Trophoblast cell (in vitro differentiated cells and primary cell): ENCODE results near the gene TNFRSF9.

Experiments
- DNase-seq, 2 donors: peaks; one replicate each; pipeline ENCODE4 v3.0.0-alpha.2; 2016
- H2AFZ ChIP-seq: 2 replicates; pipeline ENCODE4 v1.6.1; 2013; ENCODE audit warnings: low read length, moderate library complexity, mild to moderate bottlenecking; ENCODE audit not compliant: insufficient read depth, poor library complexity
- H2AK5ac ChIP-seq: 2 replicates; pipeline ENCODE4 v1.6.1; 2013; ENCODE audit warnings: mild to moderate bottlenecking, low read length
- H2BK120ac ChIP-seq: 2 replicates; pipeline ENCODE4 v1.6.1; 2013; ENCODE audit warnings: low read length, mild to moderate bottlenecking, moderate library complexity; ENCODE audit not compliant: insufficient read depth, poor library complexity
- H2BK12ac ChIP-seq: 2 replicates; pipeline ENCODE4 v1.6.1; 2013; ENCODE audit warnings: mild to moderate bottlenecking, low read length, moderate library complexity
- H2BK5ac ChIP-seq: 2 replicates; pipeline ENCODE4 v1.6.1; 2013; ENCODE audit warnings: low read length, low read depth, moderate library complexity, mild to moderate bottlenecking; ENCODE audit not compliant: poor library complexity
- H3K14ac ChIP-seq: 2 replicates; pipeline ENCODE4 v1.6.1; 2013; ENCODE audit warnings: mild to moderate bottlenecking, low read length
- H3K18ac ChIP-seq: 2 replicates; pipeline ENCODE4 v1.6.1; 2013; ENCODE audit warnings: mild to moderate bottlenecking, low read length
- H3K23ac ChIP-seq: 2 replicates; pipeline ENCODE4 v1.6.1; 2013; ENCODE audit warnings: low read length
- H3K27ac ChIP-seq: 2 replicates; pipeline ENCODE4 v1.5.1; 2013; ENCODE audit warnings: low read depth, mild to moderate bottlenecking, inconsistent platforms, low read length, moderate library complexity
- H3K27me3 ChIP-seq: 2 replicates; pipeline ENCODE4 v1.6.1; 2013; ENCODE audit warnings: inconsistent platforms, mild to moderate bottlenecking, low read length, moderate library complexity; ENCODE audit not compliant: insufficient read depth
- H3K36me3 ChIP-seq, 2 experiments: 1 replicate in 1 of 2; 2 replicates in 1 of 2; pipeline ENCODE4 v1.6.1; 2013; ENCODE audit warnings: low read length in 2 of 2, mild to moderate bottlenecking in 2 of 2, moderate library complexity in 1 of 2; ENCODE audit not compliant: insufficient read depth in 2 of 2, control insufficient read depth in 1 of 2
- H3K4ac ChIP-seq: 2 replicates; pipeline ENCODE4 v1.6.1; 2013; ENCODE audit warnings: low read depth, mild to moderate bottlenecking, low read length, moderate library complexity
- H3K4me1 ChIP-seq, 2 experiments: 1 replicate in 1 of 2; 2 replicates in 1 of 2; pipeline ENCODE4 v1.6.1; 2013; ENCODE audit warnings: low read length in 2 of 2, mild to moderate bottlenecking in 2 of 2, moderate library complexity in 1 of 2; ENCODE audit not compliant: insufficient read depth in 2 of 2, control insufficient read depth in 1 of 2
- H3K4me2 ChIP-seq: 2 replicates; pipeline ENCODE4 v1.6.1; 2013; ENCODE audit warnings: inconsistent platforms, mild to moderate bottlenecking, low read length, moderate library complexity
- H3K4me3 ChIP-seq: 2 replicates; pipeline ENCODE4 v1.5.1; 2013; ENCODE audit warnings: mild to moderate bottlenecking, low read depth, low read length, inconsistent platforms
- H3K79me1 ChIP-seq: one replicate; pipeline ENCODE4 v1.6.1; 2013; ENCODE audit warnings: low read length
- H3K79me2 ChIP-seq: 2 replicates; pipeline ENCODE4 v1.6.1; 2013; ENCODE audit warnings: low read length, mild to moderate bottlenecking; ENCODE audit not compliant: control insufficient read depth, insufficient read depth, poor library complexity
- H3K9ac ChIP-seq: 2 replicates; pipeline ENCODE4 v1.6.1; 2013; ENCODE audit warnings: mild to moderate bottlenecking, low read length
- H3K9me3 ChIP-seq: 2 replicates; pipeline ENCODE4 v1.6.1; 2013; ENCODE audit warnings: low read depth, mild to moderate bottlenecking, control low read depth, inconsistent platforms, low read length; ENCODE audit not compliant: insufficient read depth
- H4K12ac ChIP-seq: 2 replicates; pipeline ENCODE4 v1.6.1; 2013; ENCODE audit warnings: low read depth, mild to moderate bottlenecking, low read length, moderate library complexity
- H4K8ac ChIP-seq: 2 replicates; pipeline ENCODE4 v1.6.1; 2013; ENCODE audit warnings: low read depth, mild to moderate bottlenecking, low read length, moderate library complexity
- H4K91ac ChIP-seq: one replicate; pipeline ENCODE4 v1.6.1; 2013; ENCODE audit warnings: low read depth, mild to moderate bottlenecking, low read length, moderate library complexity
- WGBS: extraction: QIAGEN DNeasy Blood & Tissue Kit; methylation state at CpG from one replicate; pipeline ENCODE4 v1.1.7; 2013; ENCODE audit warnings: missing lambda C conversion rate; ENCODE audit not compliant: insufficient read length, insufficient coverage; ENCODE audit errors: extremely low coverage; 5-methylcytosine and 5-hydroxymethylcytosine counted together

Gene TNFRSF9

GRCh38 chr1:7961216-7962013, 20.8 kb upstream of the TNFRSF9 start, which contains the start of gene PARK7:
Gene PARK7 (plus strand): TSS chr1:7961711. CDS start chr1:7962786, 1,075 bp downstream.
- Histone ChIP-seq H2BK120ac (peak within 1 kb of the TSS; percentile 43), H2AFZ (peak within 1 kb of the TSS; percentile 95), H3K4me3 (peak within 1 kb of the TSS; percentile 100), H2BK12ac (no peak within 1 kb of the TSS), H3K9ac (peak within 1 kb of the TSS; percentile 98), H4K91ac (peak within 1 kb of the TSS; percentile 85), H3K79me1 (peaks cover 7% of the 10 kb centered on the region), H3K4me1 (no peaks in the 10 kb centered on the region), H3K4me2 (peak within 1 kb of the TSS; percentile 71), H3K36me3 (peaks cover 17 to 31% of the 10 kb centered on the region in 2 experiments), H4K12ac (peak within 1 kb of the TSS; percentile 69), H3K14ac (peak within 1 kb of the TSS; percentile 89), H2AK5ac (peak within 1 kb of the TSS; percentile 42), H3K23ac (no peak within 1 kb of the TSS), H2BK5ac (peak within 1 kb of the TSS; percentile 87), H3K4ac (peak within 1 kb of the TSS; percentile 85), H3K27me3 (no peaks in the 10 kb centered on the region), H3K9me3 (no peaks in the 10 kb centered on the region), H4K8ac (peak within 1 kb of the TSS; percentile 98), H3K18ac (peak within 1 kb of the TSS; percentile 98), H3K27ac (peak within 1 kb of the TSS; percentile 84), H3K79me2 (peaks cover 6% of the 10 kb centered on the region)
- peak; percentile 99 to 100 for DNase-seq
- no CpG with 5 or more reads among the region's 81 CpGs for WGBS

- H3K9ac ChIP-seq = peak overlapping the region; percentile 92
- H2BK5ac ChIP-seq = peak overlapping the region; percentile 45
- peaks cover 7% of the 10 kb centered on the region for H3K79me1 ChIP-seq
- H3K36me3 ChIP-seq = peaks cover 11 to 25% of the 10 kb centered on the region in 2 experiments
- no peak overlapping the region for H2AK5ac ChIP-seq
- peak overlapping the region; percentile 6 for H3K4ac ChIP-seq
- H3K18ac ChIP-seq = no peak overlapping the region
- H3K27me3 ChIP-seq = no peaks in the 10 kb centered on the region
- H3K27ac ChIP-seq = peak overlapping the region; percentile 84
- peak overlapping the region; percentile 83 for H4K8ac ChIP-seq
- H3K14ac ChIP-seq = peak overlapping the region; percentile 41
- H3K9me3 ChIP-seq = no peaks in the 10 kb centered on the region
- H3K4me2 ChIP-seq = peak overlapping the region; percentile 71
- H4K12ac ChIP-seq = peak overlapping the region; percentile 68
- peaks cover 6% of the 10 kb centered on the region for H3K79me2 ChIP-seq
- WGBS = no CpG with 5 or more reads among the region's 3 CpGs
- peak overlapping the region; percentile 24 for H2AFZ ChIP-seq
- H4K91ac ChIP-seq = peak overlapping the region; percentile 79
- H3K4me3 ChIP-seq = peak overlapping the region; percentile 81
- H3K4me1 ChIP-seq = no peaks in the 10 kb centered on the region
- H2BK120ac ChIP-seq = peak overlapping the region; percentile 15
- no peak overlapping the region for H3K23ac ChIP-seq
- no peak overlapping the region for H2BK12ac ChIP-seq
- no peak for DNase-seq
Measured at GRCh38 chr1:7960867-7961215, 20.2 kb upstream of the TNFRSF9 start.

- no peak overlapping the region for H3K18ac ChIP-seq
- no peak overlapping the region for H2AK5ac ChIP-seq
- no peaks in the 10 kb centered on the region for H3K4me1 ChIP-seq
- H4K12ac ChIP-seq = no peak overlapping the region
- no peak overlapping the region for H3K23ac ChIP-seq
- H2BK5ac ChIP-seq = no peak overlapping the region
- H3K4ac ChIP-seq = no peak overlapping the region
- H3K79me1 ChIP-seq = peaks cover 7% of the 10 kb centered on the region
- H3K36me3 ChIP-seq = peaks cover 7 to 19% of the 10 kb centered on the region in 2 experiments
- no CpG with 5 or more reads among the region's 2 CpGs for WGBS
- H4K91ac ChIP-seq = no peak overlapping the region
- no peak overlapping the region for H3K14ac ChIP-seq
- DNase-seq = no peak
- H3K9me3 ChIP-seq = no peaks in the 10 kb centered on the region
- H2BK120ac ChIP-seq = no peak overlapping the region
- peaks cover 6% of the 10 kb centered on the region for H3K79me2 ChIP-seq
- H3K4me3 ChIP-seq = no peak overlapping the region
- no peak overlapping the region for H4K8ac ChIP-seq
- no peak overlapping the region for H2BK12ac ChIP-seq
- H3K9ac ChIP-seq = no peak overlapping the region
- H3K4me2 ChIP-seq = no peak overlapping the region
- no peaks in the 10 kb centered on the region for H3K27me3 ChIP-seq
- no peak overlapping the region for H3K27ac ChIP-seq
- H2AFZ ChIP-seq = no peak overlapping the region
Measured at GRCh38 chr1:7960165-7960564, 19.5 kb upstream of the TNFRSF9 start.

GRCh38 chr1:7956218-7957032, 15.8 kb upstream of the TNFRSF9 start:
- no peaks in the 10 kb centered on the region for H3K27me3 ChIP-seq
- H3K18ac ChIP-seq = no peak overlapping the region
- H3K14ac ChIP-seq = no peak overlapping the region
- H2BK12ac ChIP-seq = no peak overlapping the region
- no peak overlapping the region for H3K4ac ChIP-seq
- H4K91ac ChIP-seq = no peak overlapping the region
- no peak overlapping the region for H2BK120ac ChIP-seq
- no peak for DNase-seq
- H2AFZ ChIP-seq = no peak overlapping the region
- no peak overlapping the region for H3K27ac ChIP-seq
- no peak overlapping the region for H4K12ac ChIP-seq
- no peak overlapping the region for H3K4me3 ChIP-seq
- no peak overlapping the region for H2BK5ac ChIP-seq
- H3K23ac ChIP-seq = no peak overlapping the region
- H3K9ac ChIP-seq = no peak overlapping the region
- no peak overlapping the region for H3K4me2 ChIP-seq
- H3K79me2 ChIP-seq = no peaks in the 10 kb centered on the region
- H3K36me3 ChIP-seq = no peaks in the 10 kb centered on the region
- H2AK5ac ChIP-seq = no peak overlapping the region
- peaks cover 2% of the 10 kb centered on the region for H3K79me1 ChIP-seq
- H3K4me1 ChIP-seq = no peaks in the 10 kb centered on the region
- no CpG with 5 or more reads among the region's 10 CpGs for WGBS
- H4K8ac ChIP-seq = no peak overlapping the region
- H3K9me3 ChIP-seq = peaks cover 3% of the 10 kb centered on the region
